Measurements from ENCODE around the gene TRIB2. TPM values are rescaled to one million over a fixed set of nuclear protein-coding genes. Genes with fewer than 3 reads are reported as not detected.

Gene TRIB2
- total and polyA plus RNA-seq, 9 of the 15 experiments (the other 6 are each of a cell fraction or from before 2014, with no cell fraction given), result 9.0 to 39.0 (median 26.3) TPM

- no peak for TF ChIP-seq ATF6 (CRISPR knock-in tag; IDR thresholded peaks at IDR 0.05)
- no peak for TF ChIP-seq KDM1A (IDR thresholded peaks at IDR 0.05)
- no peak for TF ChIP-seq MTF1 (CRISPR knock-in tag; IDR thresholded peaks at IDR 0.05; ENCODE audit: borderline replicate concordance)
These were observed 20.6 kb downstream of the TRIB2 start (continued) for GRCh38 chr2:12737297-12737696.

GRCh38 chr2:12737738-12738485 is 21.2 kb downstream of the TRIB2 start:
- DNase-seq (ENCODE audit: extremely low read depth in 1 of 4, low spot score in 3 of 4) (no peak), ATAC-seq (no peak), FAIRE-seq (no peak)
- TF ChIP-seq ZFP36 (IDR thresholded peaks at IDR 0.05; ENCODE audit: low read depth, low read length, partially characterized antibody), result peak; percentile 58
- TF ChIP-seq ELF1 (tag; IDR thresholded peaks at IDR 0.05), result no peak
- TF ChIP-seq BCOR (IDR thresholded peaks at IDR 0.05), result peak; percentile 37; the same call in 1 of the 2 replicates
- TF ChIP-seq RBM25 (IDR thresholded peaks at IDR 0.05; ENCODE audit: low read depth, low read length, severe bottlenecking), result peak; percentile 85
- Histone ChIP-seq H3K4me1 (replicated peaks in 1 of 2; ENCODE audit: control insufficient read depth in 2 of 2, insufficient read depth in 2 of 2, low read length in 2 of 2) (no peaks in the 10 kb centered on the region), H3K4me3 (no peak overlapping the region), H3K27ac (ENCODE audit: extremely low read depth, low read depth, low read length) (no peak overlapping the region), H3K9me3 (replicated peaks; ENCODE audit: control insufficient read depth, insufficient read depth, low read depth, low read length) (no peaks in the 10 kb centered on the region), H3K36me3 (ENCODE audit: control insufficient read depth, insufficient read depth, low read length) (peaks cover 54% of the 10 kb centered on the region; the same call in 2 of the 3 replicates), H3K27me3 (ENCODE audit: control insufficient read depth in 2 of 2, insufficient read depth in 2 of 2, low read length in 2 of 2) (no peaks in the 10 kb centered on the region), H3K4me2 (ENCODE audit: insufficient read depth, low read length) (no peak overlapping the region), H3K9ac (ENCODE audit: insufficient read depth in 1 of 2, low read depth in 2 of 2, low read length in 2 of 2) (no peak overlapping the region), H2AFZ (ENCODE audit: low read depth, low read length) (no peak overlapping the region), H3K9me1 (ENCODE audit: control insufficient read depth, insufficient read depth, low read length) (no peaks in the 10 kb centered on the region), H3K79me2 (ENCODE audit: control insufficient read depth, insufficient read depth, low read length) (no peaks in the 10 kb centered on the region), H4K20me1 (replicated peaks; ENCODE audit: control insufficient read depth, insufficient read depth, low read length) (no peaks in the 10 kb centered on the region)
- POLR2A ChIA-PET, result interaction anchor here (1.1 to 2.0 kb wide), 3 partner anchors 8 to 13 kb away, joined by 3 to 6 read pairs (median 6); no protein-coding TSS in a partner anchor
- intact Hi-C loops (cut with micrococcal nuclease) (no loop called here), in situ Hi-C loops (cut with MboI) (loop anchor here (25.0 kb wide), 1 partner anchor 274 kb away; no protein-coding TSS in a partner anchor)
- no TSS peak for BruUV-seq (replicated peaks)
- 79% methylated on average over 11 of the region's 11 CpGs for WGBS (ENCODE audit: insufficient coverage, low coverage, missing lambda C conversion rate)
- CTCF ChIA-PET (ENCODE audit: low intra/inter-chr PET ratio), result no interaction called here
